Duodenal mucosa (tissue), 2 donors: ENCODE measurements around the gene PLOD3.
"Not testable (repeated sequence)": the region's sequence is repeated elsewhere in the genome, so short reads cannot be mapped to it uniquely, and the experiment has no call there.

Experiments used
- H3K27ac ChIP-seq: one replicate; pipeline ENCODE4 v1.7.0; 2013; ENCODE audit warnings: low read depth, low read length
- H3K27me3 ChIP-seq, 2 donors: one replicate each; pipeline ENCODE4 v1.7.0; 2013; ENCODE audit warnings: low read length in 2 of 2, control low read depth in 1 of 2; ENCODE audit not compliant: insufficient read depth in 2 of 2, control insufficient read depth in 1 of 2
- H3K36me3 ChIP-seq, 2 donors: one replicate each; pipeline ENCODE4 v1.7.0; 2013; ENCODE audit warnings: low read length in 2 of 2, control low read depth in 1 of 2; ENCODE audit not compliant: insufficient read depth in 2 of 2, control insufficient read depth in 1 of 2
- H3K4me1 ChIP-seq, 2 donors: one replicate each; pipeline ENCODE4 v1.7.0; 2013; ENCODE audit warnings: low read length in 2 of 2, control low read depth in 1 of 2; ENCODE audit not compliant: insufficient read depth in 2 of 2, control insufficient read depth in 1 of 2
- H3K4me3 ChIP-seq, 2 donors: one replicate each; pipeline ENCODE4 v1.7.0; 2013; ENCODE audit warnings: low read length in 2 of 2, low read depth in 1 of 2
- H3K9ac ChIP-seq, 2 donors: one replicate each; pipeline ENCODE4 v1.7.0; 2013; ENCODE audit warnings: low read length in 2 of 2, low read depth in 1 of 2
- H3K9me3 ChIP-seq, 2 donors: one replicate each; pipeline ENCODE4 v1.7.0; 2013; ENCODE audit warnings: low read length in 2 of 2, control low read depth in 1 of 2; ENCODE audit not compliant: control insufficient read depth in 1 of 2

The PLOD3 gene, protein sequence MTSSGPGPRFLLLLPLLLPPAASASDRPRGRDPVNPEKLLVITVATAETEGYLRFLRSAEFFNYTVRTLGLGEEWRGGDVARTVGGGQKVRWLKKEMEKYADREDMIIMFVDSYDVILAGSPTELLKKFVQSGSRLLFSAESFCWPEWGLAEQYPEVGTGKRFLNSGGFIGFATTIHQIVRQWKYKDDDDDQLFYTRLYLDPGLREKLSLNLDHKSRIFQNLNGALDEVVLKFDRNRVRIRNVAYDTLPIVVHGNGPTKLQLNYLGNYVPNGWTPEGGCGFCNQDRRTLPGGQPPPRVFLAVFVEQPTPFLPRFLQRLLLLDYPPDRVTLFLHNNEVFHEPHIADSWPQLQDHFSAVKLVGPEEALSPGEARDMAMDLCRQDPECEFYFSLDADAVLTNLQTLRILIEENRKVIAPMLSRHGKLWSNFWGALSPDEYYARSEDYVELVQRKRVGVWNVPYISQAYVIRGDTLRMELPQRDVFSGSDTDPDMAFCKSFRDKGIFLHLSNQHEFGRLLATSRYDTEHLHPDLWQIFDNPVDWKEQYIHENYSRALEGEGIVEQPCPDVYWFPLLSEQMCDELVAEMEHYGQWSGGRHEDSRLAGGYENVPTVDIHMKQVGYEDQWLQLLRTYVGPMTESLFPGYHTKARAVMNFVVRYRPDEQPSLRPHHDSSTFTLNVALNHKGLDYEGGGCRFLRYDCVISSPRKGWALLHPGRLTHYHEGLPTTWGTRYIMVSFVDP

DNA sequence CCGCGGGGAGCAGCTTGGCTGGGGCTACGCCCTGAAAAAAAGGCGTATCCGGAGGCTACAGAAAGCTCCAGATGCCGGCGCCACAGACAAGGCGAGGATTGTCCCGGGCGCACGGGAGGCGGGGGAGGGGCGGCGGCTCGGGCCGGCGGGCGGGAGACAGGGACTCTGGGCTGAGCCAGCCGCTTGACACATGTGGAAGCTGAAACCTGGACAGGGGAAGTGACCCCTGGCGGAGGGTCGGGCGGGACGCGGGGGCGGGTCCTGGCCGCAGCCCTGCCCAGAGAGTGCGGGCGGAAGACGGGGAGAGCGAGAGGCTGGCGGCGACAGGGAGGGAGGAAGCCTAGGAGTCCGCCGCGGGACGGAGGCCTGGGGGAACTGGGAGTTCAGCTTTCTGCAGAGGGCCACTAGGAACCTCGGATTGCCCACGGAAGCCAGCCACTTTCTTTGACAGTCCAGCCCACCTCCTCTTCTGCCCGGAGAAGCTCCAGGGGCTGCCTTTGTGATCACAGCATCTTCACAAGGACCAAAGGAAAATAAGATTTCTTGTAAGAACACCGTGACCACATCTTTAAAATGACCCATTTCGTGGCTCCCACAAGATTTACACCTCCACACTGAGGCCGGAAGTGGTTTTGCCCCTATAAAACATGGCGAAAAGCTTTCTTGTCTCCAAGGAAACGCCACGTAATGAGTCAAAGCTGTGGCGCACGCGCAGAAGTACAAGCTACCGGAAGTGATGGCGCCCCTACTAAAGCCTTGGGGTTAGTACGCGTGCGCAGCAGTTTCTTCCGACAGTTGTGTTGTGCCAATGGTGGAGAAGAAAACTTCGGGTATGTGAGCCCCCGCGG, at the start of gene PLOD3, which contains the start of gene ZNHIT1:
TSS of gene PLOD3 (minus strand) at position 194 of the 848 bp plus-strand sequence. CDS start 307 bp downstream, outside the sequence.
TSS of gene ZNHIT1 (plus strand) at position 778 of the 848 bp plus-strand sequence. CDS start at position 809, 31 bp downstream.
- H3K9me3 ChIP-seq: no peaks in the 10 kb centered on the region
- H3K4me1 ChIP-seq: peaks cover 26 to 34% of the 10 kb centered on the region in 2 donors
- peak within 1 kb of the TSS; percentile 70 to 95 for H3K4me3 ChIP-seq
- H3K27me3 ChIP-seq: no peaks in the 10 kb centered on the region
- peaks cover 0 to 18% of the 10 kb centered on the region in 2 donors for H3K36me3 ChIP-seq
- H3K9ac ChIP-seq: peak within 1 kb of the TSS; percentile 89 to 91
- H3K27ac ChIP-seq: peak within 1 kb of the TSS; percentile 98

DNA sequence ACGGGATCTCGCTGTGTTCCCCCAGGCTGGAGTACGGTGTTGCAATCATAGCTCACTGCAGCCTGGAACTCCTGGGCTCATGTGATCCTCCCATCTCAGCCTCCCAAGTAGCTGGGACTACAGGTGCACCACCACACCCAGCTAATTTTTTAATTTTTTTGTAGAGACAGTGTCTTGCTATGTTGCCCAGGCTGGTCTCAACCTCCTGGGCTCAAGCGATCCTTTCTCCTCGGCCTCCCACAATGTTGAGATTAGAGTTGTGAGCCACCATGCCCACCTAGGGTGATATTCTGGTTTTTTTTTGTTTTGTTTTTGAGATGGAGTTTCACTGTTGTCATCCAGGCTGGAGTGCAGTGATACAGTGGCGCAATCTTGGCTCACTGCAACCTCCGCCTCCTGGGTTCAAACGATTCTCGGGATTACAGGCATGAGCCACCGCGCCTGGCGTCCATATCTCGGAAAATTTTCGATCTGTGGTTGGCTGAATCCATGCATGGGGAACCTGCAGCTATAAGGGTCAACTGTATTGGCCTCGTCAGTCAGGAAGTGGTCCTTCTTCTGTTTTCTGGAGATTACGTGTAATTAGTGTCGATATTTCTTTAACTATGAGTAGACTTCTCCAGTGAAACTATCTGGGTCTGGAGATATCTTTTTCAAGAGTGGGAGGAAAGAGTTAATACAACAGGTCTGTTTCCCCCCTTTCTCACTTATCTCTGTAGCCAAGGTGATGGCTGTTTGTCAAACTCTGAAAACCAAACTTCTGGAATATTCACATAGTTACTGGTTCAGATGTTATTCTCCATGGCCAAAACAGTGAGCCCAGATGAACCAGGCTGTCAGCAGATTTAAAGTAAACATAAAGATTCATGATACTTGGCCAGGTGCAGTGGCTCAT, 48.5 kb upstream of the PLOD3 start:
- Histone ChIP-seq H3K9ac (no peak overlapping the region), H3K36me3 (no peaks in the 10 kb centered on the region), H3K27me3 (no peaks in the 10 kb centered on the region), H3K9me3 (no peaks in the 10 kb centered on the region), H3K4me3 (no peak overlapping the region), H3K4me1 (no peaks in the 10 kb centered on the region), H3K27ac (no peak overlapping the region)

DNA sequence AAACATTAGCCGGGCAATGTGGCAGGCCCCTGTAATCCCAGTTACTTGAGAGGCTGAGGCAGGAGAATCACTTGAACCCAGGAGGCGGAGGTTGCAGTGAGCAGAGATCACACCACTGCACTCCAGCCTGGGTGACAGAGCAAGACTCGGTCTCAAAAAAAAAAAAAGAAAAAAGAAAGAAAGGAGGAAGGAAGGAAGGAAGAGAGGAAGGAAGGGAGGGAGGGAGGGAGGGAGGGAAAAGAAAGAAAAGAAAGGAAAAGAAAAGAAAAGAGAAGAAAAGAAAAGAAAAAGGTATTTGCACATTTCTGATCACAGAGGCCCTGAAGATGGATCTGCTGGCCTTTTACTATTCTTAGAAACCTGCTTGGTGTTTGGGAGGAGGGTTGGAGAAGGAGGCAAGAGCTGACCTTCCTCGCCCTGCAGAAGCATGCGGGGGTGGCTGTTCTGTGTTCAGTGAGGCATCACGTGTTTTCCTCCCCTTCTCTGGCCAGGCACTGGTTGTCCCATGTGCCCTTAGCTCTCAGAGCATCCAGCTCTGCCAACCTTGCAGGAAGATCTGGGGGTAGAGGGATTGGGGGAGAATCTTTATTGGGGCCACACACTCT, 46.8 kb upstream of the PLOD3 start:
- H3K4me1 ChIP-seq, H3K27ac ChIP-seq, H3K9me3 ChIP-seq, H3K4me3 ChIP-seq, H3K36me3 ChIP-seq, H3K27me3 ChIP-seq, H3K9ac ChIP-seq: not testable (repeated sequence)

DNA sequence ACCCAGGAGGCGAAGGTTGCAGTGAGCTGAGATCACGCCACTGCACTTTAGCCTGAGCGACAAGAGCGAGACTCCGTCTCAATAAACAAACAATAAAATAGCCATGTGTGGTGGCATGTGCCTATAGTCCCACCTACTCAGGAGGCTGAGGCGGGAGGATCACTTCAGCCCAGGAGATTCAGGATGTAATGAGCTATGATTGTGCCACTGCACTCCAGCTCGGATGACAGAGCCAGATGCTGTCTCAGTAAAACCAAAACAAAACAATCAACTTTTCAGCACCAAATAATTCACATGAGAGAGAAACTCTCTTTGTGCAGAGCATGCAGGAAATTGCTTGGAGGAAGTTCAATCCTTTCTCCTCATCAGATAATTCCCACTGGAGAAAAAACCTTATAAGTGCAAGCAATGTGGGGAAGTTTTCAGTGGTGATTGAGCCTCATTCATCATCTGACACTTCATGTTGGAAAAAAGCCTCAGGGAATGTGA, 40.9 kb upstream of the PLOD3 start:
- no peaks in the 10 kb centered on the region for H3K9me3 ChIP-seq
- H3K27ac ChIP-seq: no peak overlapping the region
- no peak overlapping the region for H3K4me3 ChIP-seq

DNA sequence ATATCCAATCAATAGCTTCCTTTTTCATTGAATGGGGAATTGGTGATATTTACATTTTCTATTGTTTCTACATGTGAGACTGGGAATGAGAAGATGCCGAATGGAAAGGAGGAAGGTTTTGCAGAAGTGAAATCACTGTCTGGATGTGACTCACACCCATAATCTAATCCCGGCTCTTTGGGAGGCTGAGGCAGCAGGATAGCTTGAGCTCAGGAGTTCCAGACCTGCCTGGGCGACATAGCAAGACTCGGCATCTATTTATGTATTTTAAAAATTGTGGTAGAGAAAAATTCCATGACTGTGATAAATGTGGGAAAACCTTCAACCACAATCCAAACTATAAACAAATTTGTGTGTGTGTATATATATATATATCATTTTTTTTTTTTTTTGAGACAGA, 38.4 kb upstream of the PLOD3 start:
- H3K9ac ChIP-seq: no peak overlapping the region
- peaks cover 0 to 9% of the 10 kb centered on the region in 2 donors for H3K4me1 ChIP-seq
- H3K27ac ChIP-seq: no peak overlapping the region
- H3K9me3 ChIP-seq: no peaks in the 10 kb centered on the region
- H3K27me3 ChIP-seq: no peaks in the 10 kb centered on the region
- H3K36me3 ChIP-seq: no peaks in the 10 kb centered on the region
- no peak overlapping the region for H3K4me3 ChIP-seq

More for the DNA sequence above, 40.9 kb upstream of the PLOD3 start:
- no peak overlapping the region for H3K9ac ChIP-seq
- no peaks in the 10 kb centered on the region for H3K27me3 ChIP-seq
- H3K36me3 ChIP-seq: no peaks in the 10 kb centered on the region
- no peaks in the 10 kb centered on the region for H3K4me1 ChIP-seq

DNA sequence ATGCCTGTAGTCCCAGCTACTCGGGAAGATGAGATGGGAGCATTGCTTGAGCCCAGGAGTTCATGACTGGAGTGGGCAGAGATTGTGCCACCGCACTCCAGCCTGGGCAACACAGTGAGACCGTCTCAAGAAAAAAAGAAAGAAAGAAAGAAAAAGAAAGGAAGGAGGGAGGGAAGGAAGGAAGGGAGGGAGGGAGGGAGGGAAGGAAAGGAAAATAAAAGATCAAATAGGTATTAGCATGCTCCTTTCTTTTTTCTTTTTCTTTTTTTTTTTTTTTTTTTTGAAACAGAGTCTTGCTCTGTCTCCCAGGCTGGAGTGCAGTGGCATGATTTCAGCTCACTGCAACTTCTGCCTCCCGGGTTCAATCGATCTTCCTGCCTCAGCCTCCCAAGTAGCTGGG, 35.8 kb upstream of the PLOD3 start:
- H3K9ac ChIP-seq, H3K4me3 ChIP-seq, H3K27ac ChIP-seq, H3K27me3 ChIP-seq, H3K36me3 ChIP-seq, H3K9me3 ChIP-seq: not testable (repeated sequence)
- peaks cover 5 to 15% of the 10 kb centered on the region in 2 donors for H3K4me1 ChIP-seq

DNA sequence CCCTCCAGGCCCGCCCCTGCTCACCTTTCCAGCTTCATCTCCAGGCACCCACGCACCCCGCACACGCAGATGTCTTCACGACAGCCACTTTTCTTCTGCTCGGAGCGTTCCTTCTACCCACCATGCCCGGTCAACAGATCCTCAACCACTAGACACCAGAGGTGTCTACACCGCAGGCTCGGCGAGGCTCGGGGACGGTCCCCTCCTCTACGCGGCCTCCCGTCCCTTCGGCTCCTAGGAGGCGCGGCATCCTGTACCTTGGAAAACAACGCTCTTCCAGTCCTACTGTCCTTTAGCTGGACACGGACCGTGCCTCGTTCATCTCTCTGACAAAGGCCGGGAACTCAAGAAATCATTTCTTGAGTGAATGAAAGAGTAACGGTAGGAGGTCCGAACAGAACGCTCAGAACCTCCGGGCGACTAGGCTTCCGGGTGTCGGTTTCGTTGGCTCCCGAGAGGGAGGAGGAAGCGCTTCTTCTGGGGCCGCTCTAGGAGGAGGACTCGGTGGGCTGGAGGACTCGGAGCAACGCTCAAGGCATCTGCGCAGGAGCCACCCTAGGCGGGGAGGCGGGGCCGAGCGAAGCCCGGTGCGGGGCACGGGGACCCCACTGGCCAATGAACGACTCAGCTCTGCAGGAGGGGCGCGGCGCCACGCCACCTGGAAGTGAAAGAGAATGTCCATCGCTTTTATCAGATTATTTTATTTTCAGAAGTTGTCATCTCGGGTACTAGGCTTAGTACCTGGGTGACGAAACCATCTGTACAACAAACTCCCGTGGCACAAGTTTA, 34.7 kb upstream of the PLOD3 start:
- Histone ChIP-seq H3K9me3 (no peaks in the 10 kb centered on the region), H3K27ac (peak overlapping the region; percentile 65), H3K36me3 (peaks cover 0 to 12% of the 10 kb centered on the region in 2 donors), H3K27me3 (no peaks in the 10 kb centered on the region), H3K9ac (peak overlapping the region; percentile 65 to 92), H3K4me1 (peaks cover 5 to 15% of the 10 kb centered on the region in 2 donors), H3K4me3 (peak overlapping the region; percentile 85 to 96)

DNA sequence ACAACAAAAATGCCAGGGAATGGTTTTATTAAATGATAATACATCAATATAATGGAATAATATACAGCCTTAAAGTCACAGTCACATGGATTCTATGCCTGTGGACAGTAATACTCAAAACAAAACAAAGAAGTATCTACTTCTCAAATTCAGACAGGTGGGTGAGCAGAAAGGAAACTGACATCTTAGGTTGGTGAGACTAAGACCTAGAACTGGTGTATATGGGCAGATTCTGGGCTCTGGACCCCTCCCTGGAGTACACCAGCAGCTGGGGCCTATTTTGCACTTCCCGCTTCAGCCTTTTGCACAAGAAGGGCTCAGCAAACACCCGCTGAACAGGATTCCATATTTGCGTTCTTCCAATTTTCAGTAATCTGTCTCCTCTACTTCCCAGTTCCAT, 32.9 kb upstream of the PLOD3 start:
- H3K4me3 ChIP-seq: peak overlapping the region in 1 of 2 donors; percentile 5
- H3K9ac ChIP-seq: no peak overlapping the region
- no peaks in the 10 kb centered on the region for H3K9me3 ChIP-seq
- H3K27ac ChIP-seq: no peak overlapping the region
- H3K4me1 ChIP-seq: peaks cover 5 to 17% of the 10 kb centered on the region in 2 donors
- H3K36me3 ChIP-seq: peaks cover 0 to 12% of the 10 kb centered on the region in 2 donors
- H3K27me3 ChIP-seq: no peaks in the 10 kb centered on the region
